KBM-7 (cell line): ENCODE measurements around the gene APLN.

Source experiments
- DNase-seq: peaks from one replicate; pipeline ENCODE4 v3.0.0-alpha.2; 2015
- in situ Hi-C: fragments of 300-500 bp; cut with MboI; formaldehyde crosslinking; loops from 2 replicates; pipeline ENCODE4 v1.14.3; 2020; ENCODE audit warnings: low sequenced_read_pairs, low pct_unique_long_range_greater_than_20kb, mixed read lengths

Gene APLN

GRCh38 chrX:129665916-129666644 is 11.3 kb upstream of the APLN start:
- DNase-seq, result no peak
- in situ Hi-C loops, result no loop called here

- in situ Hi-C loops, result no loop called here
- DNase-seq, result no peak
Observed at GRCh38 chrX:129663171-129663570, 8.4 kb upstream of the APLN start.

- no peak for DNase-seq
- in situ Hi-C loops, result no loop called here
Observed at GRCh38 chrX:129661369-129661768, 6.6 kb upstream of the APLN start.

GRCh38 chrX:129659861-129660260 is 5.1 kb upstream of the APLN start:
- in situ Hi-C loops, result no loop called here
- DNase-seq, result no peak

GRCh38 chrX:129659141-129659540 is 4.4 kb upstream of the APLN start:
- DNase-seq, result no peak
- in situ Hi-C loops, result no loop called here

- DNase-seq, result no peak
- in situ Hi-C loops, result no loop called here
Observed at GRCh38 chrX:129658429-129658828, 3.7 kb upstream of the APLN start.

- in situ Hi-C loops, result no loop called here
- DNase-seq, result no peak
Observed at GRCh38 chrX:129655547-129656249, 942 bp upstream of the APLN start.

GRCh38 chrX:129653971-129654651 is 645 bp downstream of the APLN start:
- peak; percentile 49 for DNase-seq
- in situ Hi-C loops, result no loop called here

GRCh38 chrX:129653181-129653970 is 1.4 kb downstream of the APLN start:
- DNase-seq, result no peak
- in situ Hi-C loops, result no loop called here

GRCh38 chrX:129652565-129653169 is 2.1 kb downstream of the APLN start:
- DNase-seq, result no peak
- in situ Hi-C loops, result no loop called here

- in situ Hi-C loops, result no loop called here
- no peak for DNase-seq
Observed at GRCh38 chrX:129651756-129652564, 2.8 kb downstream of the APLN start.

- in situ Hi-C loops, result no loop called here
- no peak for DNase-seq
Observed at GRCh38 chrX:129650821-129651510, 3.8 kb downstream of the APLN start.

GRCh38 chrX:129650183-129650689 is 4.5 kb downstream of the APLN start:
- no peak for DNase-seq
- in situ Hi-C loops, result no loop called here

GRCh38 chrX:129649268-129650182 is 5.2 kb downstream of the APLN start:
- DNase-seq, result no peak
- in situ Hi-C loops, result loop anchor here (25.0 kb wide), 1 partner anchor 88 kb away; the partner anchor contains the start of gene XPNPEP2

GRCh38 chrX:129648514-129649267 is 6.1 kb downstream of the APLN start:
- in situ Hi-C loops, result loop anchor here (25.0 kb wide), 1 partner anchor 89 kb away; the partner anchor contains the start of gene XPNPEP2
- no peak for DNase-seq
